HG02973 (cell line): ENCODE results near the gene TAS2R40.
"Not testable (repeated sequence)": the region's sequence is repeated elsewhere in the genome, so short reads cannot be mapped to it uniquely, and the experiment has no call there.

Source experiments
- ATAC-seq: cut with Tn5 transposase; IDR thresholded peaks from one replicate; pipeline ENCODE4 v1.9.1; 2021; ENCODE audit warnings: moderate library complexity; ENCODE audit not compliant: unreplicated experiment

Gene TAS2R40

DNA sequence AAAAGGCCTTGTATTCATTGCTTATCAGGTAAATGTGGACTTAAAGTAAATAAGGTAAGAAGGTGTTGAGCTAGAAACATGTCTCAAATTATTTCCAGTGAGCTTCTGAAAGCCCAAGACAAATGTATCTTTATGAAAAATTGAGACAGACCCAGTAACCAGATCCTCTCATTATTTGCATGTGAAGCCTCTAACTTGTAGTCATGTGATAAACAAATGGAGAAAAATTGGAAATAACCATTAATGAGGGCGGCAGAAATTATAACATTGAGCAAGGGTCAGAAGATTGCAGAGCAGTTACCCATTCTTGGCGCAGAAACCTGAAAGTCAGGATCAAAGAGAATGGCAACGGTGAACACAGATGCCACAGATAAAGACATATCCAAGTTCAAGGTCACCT, at the start of gene TAS2R40:
Gene TAS2R40, plus strand, starts transcription at position 301 of the 400 bp plus-strand sequence. Its CDS starts 42 bp downstream, at position 343.
- no peak for ATAC-seq

DNA sequence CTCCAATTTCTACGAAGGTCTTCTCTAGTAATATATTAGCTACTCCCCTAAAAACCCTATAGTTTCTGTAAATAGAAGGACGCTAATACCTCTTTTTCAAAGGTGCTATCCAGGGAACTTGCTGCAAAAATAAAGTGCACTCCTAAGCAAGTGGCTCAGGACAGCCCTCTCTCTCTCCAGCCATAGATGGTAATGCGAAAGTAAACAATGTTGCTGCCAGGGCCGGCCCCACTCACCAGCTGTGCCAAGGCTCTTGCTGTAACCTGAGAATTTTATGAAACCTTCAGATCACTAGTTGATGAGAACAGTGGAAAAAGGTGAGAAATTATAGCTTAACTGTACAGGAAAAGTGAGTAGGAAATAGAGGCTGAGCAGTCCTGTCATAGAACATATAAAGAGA, 49.5 kb upstream of the TAS2R40 start:
- ATAC-seq: no peak

DNA sequence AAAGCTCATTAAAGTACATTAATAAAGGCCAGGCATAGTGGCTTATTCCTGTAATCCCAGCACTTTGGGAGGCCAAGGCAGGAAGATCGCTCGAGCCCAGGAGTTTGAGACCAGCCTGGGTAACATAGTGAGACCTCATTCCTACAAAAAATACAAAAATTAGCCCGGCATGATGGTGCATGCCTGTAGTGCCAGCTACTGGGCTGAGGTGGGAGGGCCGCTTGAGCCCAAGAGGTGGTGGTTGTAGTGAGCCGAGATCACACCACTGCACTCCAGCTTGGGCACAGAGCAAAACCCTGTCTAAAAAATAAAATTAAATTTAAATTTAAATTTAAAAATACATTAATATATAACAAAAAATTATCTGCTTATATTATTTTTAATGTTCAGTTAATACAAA, 45.7 kb upstream of the TAS2R40 start:
- no peak for ATAC-seq

DNA sequence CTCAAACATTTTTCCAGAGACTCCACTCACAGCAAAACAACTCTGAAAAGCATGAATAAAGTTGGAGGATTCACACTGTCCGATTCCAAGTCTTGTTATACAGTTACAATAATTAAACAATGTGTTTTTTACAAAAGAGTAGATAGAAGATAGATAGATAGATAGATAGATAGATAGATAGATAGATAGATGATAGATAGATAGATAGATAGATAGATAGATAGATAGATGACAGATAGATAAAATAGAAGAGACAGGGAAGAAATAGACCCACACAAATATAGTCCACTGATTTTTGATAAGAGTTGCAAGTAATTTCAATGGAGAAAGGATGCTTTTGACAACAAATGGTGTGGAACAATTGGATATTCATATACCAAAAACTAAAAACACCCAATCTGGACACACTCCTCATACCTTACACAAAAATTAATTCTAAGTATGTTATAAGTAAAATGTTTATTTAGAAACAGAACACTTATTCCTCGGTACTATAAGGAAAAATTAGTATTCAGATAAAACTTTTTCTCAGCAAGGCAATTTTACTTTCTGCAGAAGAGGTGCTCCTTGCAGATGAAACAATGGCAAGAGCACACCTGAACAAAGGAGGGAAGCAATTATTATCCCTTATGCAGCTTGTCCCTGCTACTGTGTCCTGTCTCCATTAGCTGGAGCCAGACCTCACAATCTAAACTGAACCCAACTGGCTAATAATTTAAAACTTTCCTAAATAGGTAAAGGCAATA, 44.3 kb upstream of the TAS2R40 start:
- no peak for ATAC-seq

DNA sequence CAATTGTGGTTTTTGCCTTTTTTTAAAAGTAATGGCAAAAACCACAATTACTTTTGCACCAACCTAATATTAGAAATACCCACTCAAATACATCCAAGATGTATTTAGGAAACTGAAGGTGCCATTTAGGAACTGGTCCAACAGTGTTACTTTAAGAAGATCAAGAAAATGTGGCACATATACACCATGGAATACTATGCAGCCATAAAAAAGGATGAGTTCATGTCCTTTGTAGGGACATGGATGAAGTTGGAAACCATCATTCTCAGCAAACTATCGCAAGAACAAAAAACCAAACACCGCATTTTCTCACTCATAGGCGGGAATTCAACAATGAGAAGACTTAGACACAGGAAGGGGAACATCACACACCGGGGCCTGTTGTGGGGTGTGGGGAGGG, 41.1 kb upstream of the TAS2R40 start:
- ATAC-seq: not testable (repeated sequence)

DNA sequence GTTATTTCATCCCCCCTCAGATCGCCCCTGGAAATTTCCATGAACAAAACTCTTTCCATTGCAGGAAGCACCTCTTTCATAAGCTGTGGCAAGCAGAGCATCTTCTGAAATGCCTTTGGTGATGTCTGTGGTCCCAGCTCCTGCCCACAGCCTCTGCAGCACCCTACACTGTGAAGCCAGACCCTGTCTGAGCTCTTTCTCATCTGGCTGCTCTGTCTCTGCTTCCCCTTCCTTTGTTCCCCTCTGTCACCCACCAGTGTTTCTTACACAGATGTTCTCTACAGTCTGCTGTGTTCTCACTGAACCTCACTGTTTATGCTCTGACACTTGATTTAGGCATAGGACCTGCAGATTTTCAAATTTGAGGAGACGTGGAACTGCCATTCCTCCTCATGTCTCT, 40.5 kb upstream of the TAS2R40 start:
- ATAC-seq: no peak

DNA sequence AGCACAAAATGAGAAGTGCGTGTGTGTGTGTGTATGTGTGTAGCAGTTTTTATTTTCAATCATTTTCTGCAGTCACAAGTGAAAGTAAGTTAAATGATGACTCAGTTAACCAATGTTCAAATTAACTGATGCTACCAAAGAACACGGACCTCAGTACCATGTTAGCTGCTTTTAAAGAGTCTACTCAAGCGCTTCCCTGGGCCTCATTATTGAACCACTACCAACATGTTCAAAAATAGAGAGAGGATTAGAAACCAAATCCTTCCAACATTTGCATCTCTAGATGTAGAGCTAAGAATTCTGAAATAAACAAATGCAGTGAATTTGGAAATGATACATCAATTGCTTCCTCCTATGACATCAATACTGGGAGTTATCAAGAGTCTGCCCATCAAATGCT, 38.8 kb upstream of the TAS2R40 start, which contains the start of gene TAS2R39:
Gene TAS2R39, plus strand, starts transcription at position 396 of the 400 bp plus-strand sequence. Its CDS starts 0 bp downstream, at position 396.
- no peak for ATAC-seq

DNA sequence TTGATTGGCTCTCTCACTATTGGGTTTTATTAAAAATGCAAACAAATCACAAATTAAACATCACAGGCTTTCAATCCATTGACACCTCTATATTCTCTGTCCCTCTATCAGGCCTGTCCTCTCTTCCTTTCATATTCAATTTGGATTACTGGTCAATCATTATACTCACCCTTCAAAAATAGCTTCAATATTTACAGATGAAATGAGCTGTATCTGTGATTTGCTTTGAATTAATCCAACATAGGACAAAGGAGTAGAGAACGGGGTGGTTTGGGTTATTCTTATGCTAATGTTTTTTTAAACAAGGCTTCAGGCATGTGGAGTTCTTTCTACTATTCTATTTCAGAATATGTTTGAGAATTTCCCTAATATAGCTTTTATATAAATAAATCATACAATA, 36.3 kb upstream of the TAS2R40 start:
- no peak for ATAC-seq

DNA sequence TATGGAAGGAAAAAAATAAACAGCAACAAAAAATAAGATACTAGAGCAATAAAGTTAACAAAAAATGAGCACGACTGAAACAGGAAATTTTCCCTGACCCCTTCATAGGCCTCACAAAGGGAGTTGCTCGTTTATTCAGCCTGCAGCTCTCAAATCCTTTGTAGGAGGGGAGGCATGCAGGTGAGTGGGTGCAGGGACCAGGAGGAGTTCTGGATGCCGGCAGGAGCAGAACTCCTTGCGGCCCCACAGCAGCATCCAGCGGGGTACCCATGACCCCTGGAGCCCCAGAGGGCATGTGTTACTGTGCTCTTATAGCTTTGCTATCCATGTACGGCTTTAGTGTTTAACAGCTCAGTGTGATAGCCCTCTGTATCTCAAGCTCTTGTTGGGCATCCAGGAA, 32.8 kb upstream of the TAS2R40 start:
- no peak for ATAC-seq

DNA sequence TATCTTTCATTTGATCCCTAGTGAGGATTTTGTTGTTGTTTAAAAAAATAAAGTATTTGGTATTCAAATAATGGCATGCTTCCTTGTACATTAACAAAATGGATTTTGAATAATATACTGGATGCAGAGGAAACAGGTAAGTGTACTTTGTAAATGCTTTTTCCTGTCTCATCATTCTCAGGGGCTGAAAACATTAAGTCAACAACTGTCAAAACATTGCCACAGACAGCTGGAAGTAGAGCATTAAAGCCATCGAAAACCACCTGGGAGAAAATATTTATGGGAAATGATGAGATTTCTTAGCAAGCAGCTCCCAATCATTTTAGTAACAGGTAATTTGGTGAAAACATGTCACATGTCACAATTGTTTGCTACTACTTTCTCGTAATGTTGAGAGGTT, 28.0 kb upstream of the TAS2R40 start:
- ATAC-seq: no peak

DNA sequence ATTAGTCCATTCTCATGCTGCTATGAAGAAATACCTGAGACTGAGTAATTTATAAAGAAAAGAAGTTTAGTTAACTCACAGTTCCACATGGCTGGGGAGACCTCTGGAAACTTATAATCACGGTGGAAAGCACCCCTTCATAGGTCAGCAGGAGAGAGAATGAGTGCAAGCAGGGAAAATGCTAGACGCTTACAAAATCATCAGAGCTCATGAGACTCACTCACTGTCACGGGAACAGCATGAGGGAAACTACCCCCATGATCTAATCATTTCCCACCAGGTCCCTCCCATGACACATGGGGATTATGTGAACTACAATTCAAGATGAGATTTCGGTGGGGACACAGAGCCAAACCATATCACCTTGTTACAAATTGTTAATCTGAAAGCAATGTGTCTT, 22.8 kb upstream of the TAS2R40 start:
- peak; percentile 75 for ATAC-seq

DNA sequence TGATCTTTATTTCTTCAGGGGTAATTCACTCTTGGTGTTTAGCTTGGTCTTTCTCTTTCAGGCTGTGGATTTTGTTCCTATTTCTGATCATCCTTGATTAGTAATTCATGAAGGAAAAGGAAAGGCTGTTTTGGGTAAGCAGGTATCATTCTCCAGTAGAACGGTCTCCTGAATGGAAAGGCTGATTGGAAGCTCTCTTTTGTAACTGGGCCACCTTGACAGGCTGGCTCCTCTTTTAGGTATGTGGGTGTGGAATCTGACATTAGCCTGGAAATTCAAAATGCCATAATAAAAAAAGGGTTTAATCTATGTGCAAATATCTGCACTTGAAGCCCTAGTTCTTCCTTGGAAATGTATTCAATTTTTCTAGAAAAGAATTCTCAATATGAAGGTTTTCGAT, 19.7 kb upstream of the TAS2R40 start:
- ATAC-seq: no peak

DNA sequence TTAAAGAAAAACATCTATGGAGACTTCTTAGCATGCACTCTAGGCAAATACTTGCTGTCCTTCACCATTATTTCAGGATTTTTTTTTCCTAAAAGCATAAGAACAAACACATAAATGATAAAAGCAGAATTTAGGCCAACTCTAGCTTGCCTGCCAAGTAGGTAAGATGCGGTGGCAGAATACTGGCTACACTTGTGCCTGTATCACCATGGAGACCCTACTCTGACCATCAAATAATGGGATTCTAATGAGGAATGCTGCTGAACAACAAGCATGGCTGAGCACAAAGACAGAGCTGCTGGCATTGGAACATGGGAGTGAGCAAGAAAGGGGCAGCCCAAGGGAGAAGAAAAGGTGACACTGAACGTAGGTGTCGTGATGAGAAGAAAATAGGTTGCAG, 18.5 kb upstream of the TAS2R40 start:
- ATAC-seq: no peak

DNA sequence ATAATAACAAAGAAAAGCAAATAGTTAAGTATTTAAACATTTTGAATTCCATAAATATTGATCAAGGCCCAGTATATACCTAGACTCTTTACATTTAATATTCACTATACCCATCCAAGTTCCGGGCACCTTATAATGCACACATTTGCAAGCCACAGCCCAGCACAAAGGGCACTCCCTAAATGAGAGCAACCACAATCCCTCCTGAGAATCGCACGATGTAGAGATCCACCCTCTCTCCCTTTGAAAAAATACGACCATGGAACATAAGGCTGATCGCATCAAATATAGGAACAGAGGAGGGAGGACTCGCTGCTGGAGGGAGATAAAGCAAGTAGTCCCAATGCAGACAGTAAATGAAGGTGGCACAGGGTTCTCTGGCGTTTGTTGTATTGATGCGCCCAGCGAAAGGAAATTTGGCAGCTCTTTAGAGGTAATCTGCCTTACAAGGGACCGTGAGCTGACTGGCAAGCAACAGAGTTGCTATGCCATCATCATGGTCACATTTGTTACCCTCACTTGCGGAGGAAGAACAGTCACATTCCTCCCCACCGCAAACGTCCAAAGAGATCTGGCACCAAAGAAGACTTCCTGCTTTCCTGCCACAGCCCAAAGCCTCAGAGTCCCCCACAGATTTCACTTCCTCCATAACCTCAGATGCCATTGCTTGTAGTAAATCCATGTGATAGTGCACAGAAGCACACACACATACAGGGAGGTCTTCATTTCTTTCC, 16.1 kb upstream of the TAS2R40 start:
- ATAC-seq: peak; percentile 90

DNA sequence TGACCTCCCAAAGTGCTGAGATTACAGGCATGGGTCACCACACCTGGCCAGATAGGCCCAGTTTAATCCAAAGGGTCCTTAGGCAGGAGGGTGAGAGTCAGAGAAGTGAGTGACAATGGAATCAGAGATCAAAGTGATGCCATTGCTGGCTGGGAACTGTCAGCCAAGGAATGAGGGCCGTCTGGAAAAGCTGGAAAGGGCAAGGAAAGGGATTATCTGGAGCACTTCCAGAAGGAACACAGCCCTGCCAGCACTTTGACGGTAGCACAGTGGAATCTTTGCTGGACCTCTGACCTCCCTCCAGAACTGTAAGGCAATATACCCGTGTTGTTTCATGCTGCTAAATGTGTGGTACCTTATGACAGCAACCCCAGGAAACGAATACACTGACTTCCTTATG, 11.3 kb upstream of the TAS2R40 start:
- ATAC-seq: no peak

DNA sequence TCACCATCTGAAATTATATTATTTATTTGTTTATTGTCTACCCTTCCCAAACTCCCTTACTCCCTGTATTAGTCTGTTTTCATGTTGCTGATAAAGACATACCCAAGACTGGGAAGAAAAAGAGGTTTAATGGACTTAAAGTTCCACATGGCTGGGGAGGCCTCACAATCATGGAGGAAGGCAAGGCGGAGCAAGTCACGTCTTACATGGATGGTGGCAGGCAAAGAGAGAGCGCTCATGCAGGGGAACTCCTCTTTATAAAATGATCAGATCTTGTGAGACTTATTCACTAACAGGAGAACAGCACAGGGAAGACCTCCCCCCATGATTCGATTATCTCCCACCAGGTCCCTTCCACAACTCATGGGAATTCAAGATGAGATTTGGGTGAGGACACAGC, 8.4 kb upstream of the TAS2R40 start:
- ATAC-seq: not testable (repeated sequence)

DNA sequence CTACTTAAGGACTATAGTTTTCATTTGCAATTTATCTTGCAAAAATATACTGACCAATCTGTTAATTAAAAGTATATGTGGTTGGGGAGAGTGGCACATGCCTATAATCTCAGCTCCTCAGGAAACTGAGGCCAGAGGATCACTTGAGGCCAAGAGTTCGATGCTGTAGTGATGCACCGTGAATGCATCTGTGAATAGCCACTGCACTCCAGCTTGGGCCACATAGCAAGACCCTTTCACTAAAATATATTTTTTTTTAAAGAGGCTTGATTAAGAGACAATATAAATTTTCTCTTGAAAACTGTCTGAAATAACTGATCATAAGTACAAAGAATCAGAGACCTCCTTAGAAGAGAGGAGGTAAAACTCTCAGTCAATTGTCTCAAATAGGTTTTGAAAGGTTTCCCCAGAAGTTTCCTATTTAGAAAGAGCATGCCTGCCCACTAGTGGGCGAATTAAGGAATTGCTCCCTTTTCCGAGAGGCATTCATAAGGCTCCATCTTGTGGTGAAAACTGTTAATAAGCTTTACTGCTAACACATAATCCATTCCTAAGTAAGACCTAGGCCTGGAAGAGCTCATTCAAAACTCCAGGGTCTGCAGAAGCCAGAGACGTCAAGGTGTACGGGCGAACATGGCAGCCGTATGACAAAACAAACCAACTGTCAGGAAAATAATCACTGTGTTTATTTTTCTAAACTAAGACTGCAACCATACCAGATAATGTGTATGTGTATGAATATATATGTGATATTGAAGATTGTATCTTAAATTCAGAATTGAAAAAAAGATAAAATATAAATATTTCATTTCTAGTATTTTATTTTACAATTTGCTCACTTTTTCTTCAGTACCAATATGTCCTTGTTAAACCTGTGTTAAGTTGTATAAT, 6.8 kb upstream of the TAS2R40 start:
- peak; percentile 88 for ATAC-seq

DNA sequence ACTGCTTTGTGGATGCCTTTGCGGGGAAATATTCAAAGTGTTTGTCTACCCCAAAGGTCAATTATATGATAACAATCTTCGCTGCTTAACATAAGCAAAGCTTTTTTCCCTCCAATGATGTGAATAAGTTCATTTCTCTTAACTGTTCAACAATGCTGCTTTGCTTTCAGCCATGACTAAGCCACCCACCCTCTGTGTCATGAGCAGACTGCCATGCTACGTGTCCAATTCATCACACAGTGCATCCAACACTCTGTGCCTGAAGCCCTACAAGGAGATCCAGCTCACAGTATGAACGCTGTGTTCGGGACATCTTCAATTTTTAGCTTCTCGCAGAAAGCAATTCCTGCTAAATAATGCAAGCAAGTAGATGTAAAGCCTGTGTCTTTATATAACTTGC, 5.7 kb upstream of the TAS2R40 start:
- no peak for ATAC-seq

DNA sequence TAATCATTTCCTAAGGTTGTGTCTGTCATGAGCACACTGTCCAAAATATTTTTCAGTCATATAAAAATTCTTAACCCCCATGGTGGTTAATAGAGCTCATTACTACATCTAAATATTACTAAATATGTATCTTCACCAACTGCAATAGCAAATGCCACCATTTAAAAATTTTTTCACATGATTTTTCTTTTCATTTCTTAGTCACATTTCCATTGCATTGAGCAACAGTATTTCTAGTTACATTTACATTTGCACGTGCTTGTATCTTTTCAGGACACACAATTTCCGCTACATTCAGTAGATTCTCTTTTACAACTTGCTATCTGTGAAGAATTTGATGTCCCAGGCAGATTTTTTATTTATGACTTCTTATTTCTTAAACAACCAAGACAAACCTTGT, 5.2 kb upstream of the TAS2R40 start:
- ATAC-seq: no peak

DNA sequence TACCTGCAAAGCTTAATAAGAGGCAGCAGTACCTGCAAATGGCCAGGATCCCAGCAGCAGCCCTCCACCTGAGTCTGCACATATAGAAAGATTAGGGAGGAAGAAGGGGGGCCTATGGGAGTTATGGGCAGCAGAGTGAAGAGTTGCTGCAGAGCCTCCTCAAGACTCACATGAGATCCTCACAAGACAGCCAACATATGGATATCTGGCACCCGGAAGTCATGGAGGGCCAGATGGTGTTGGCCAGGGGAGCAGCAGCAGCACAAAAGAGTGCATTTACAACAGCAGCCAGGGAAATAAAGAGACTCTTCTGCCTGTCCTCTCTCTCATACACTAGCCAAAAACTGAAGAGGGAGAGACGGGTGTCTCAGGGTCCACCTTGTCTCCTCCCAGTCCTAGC, 4.0 kb upstream of the TAS2R40 start:
- no peak for ATAC-seq

DNA sequence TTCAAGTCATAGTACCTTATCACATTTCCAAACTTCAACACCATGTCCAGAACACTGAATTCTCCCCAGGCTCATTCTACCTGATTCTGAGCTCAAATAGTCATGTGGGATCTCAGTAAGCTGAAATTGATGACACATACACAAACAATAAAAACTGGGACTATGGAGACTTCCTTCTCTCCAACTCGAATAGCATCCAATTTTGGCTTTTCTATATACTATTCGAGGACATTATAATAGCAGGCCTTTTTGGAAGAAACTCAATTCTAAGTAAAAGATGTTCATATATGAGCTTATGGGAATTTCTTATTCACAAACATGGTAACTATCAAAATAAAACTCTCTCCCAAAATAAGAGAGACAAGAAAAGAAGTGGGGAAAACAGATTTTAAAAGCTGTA, 551 bp upstream of the TAS2R40 start:
- no peak for ATAC-seq
